Measurements from ENCODE around the gene PCDHA3.

DNA sequence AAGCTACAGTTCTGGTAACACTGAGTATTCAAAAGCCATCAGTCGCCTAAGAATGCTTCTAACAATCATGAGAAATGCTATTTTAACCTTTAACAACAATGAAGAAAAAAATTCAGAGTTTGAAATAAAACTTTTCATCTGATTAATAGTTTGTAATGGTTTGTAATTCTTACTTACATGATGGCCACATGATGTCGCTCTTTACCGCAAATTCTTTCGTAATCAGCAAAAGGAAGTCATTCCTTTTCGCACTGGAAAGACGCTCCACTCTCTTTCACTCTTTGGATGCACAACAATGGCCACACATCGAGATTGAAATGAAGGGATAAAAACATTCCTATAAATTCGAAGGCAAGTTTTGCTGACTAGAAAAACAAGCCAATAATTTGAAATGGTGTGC, 33.1 kb downstream of the PCDHA3 start, which contains the start of gene PCDHA7:
- TF ChIP-seq, protein P1, sequence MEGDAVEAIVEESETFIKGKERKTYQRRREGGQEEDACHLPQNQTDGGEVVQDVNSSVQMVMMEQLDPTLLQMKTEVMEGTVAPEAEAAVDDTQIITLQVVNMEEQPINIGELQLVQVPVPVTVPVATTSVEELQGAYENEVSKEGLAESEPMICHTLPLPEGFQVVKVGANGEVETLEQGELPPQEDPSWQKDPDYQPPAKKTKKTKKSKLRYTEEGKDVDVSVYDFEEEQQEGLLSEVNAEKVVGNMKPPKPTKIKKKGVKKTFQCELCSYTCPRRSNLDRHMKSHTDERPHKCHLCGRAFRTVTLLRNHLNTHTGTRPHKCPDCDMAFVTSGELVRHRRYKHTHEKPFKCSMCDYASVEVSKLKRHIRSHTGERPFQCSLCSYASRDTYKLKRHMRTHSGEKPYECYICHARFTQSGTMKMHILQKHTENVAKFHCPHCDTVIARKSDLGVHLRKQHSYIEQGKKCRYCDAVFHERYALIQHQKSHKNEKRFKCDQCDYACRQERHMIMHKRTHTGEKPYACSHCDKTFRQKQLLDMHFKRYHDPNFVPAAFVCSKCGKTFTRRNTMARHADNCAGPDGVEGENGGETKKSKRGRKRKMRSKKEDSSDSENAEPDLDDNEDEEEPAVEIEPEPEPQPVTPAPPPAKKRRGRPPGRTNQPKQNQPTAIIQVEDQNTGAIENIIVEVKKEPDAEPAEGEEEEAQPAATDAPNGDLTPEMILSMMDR (conservative IDR thresholded peaks at IDR 0.05; ENCODE audit: low read length): peak; percentile 62
- TF ChIP-seq EZH2phosphoT487 (IDR thresholded peaks at IDR 0.05; ENCODE audit: borderline replicate concordance, low read depth, low read length): no peak

Measured in OCI-LY7 (cell line).